HS-5 (cell line): ENCODE results near the gene MFSD11.
"Not testable (repeated sequence)": the region's sequence is repeated elsewhere in the genome, so short reads cannot be mapped to it uniquely, and the experiment has no call there.

Experiments
- DNase-seq: peaks from one replicate; pipeline ENCODE4 v3.0.0-alpha.2; 2012; ENCODE audit warnings: low read depth

The MFSD11 gene

GRCh38 chr17:76737676-76738467, at the start of gene MFSD11:
MFSD11 (plus strand) TSS chr17:76738119; CDS start chr17:76738353, 234 bp downstream.
- DNase-seq, result peak; percentile 76

- DNase-seq, result no peak
These were observed 49.7 kb upstream of the MFSD11 start for GRCh38 chr17:76688165-76688622.

- DNase-seq, result no peak
These were observed 48.1 kb upstream of the MFSD11 start for GRCh38 chr17:76689859-76690258.

GRCh38 chr17:76690596-76691280, 47.2 kb upstream of the MFSD11 start:
- DNase-seq, result no peak

GRCh38 chr17:76691379-76692191, 46.3 kb upstream of the MFSD11 start:
- DNase-seq, result no peak

- no peak for DNase-seq
These were observed 42.7 kb upstream of the MFSD11 start for GRCh38 chr17:76695059-76695831.

- DNase-seq, result no peak
These were observed 40.9 kb upstream of the MFSD11 start for GRCh38 chr17:76696763-76697701.

GRCh38 chr17:76697702-76698465, 40.0 kb upstream of the MFSD11 start:
- DNase-seq, result no peak

- DNase-seq, result not testable (repeated sequence)
These were observed 39.4 kb upstream of the MFSD11 start for GRCh38 chr17:76698466-76698977.

GRCh38 chr17:76700270-76700616, 37.7 kb upstream of the MFSD11 start:
- no peak for DNase-seq

- DNase-seq, result no peak
These were observed 37.1 kb upstream of the MFSD11 start for GRCh38 chr17:76700617-76701470.

GRCh38 chr17:76701471-76701967, 36.4 kb upstream of the MFSD11 start:
- DNase-seq, result no peak

- no peak for DNase-seq
These were observed 35.8 kb upstream of the MFSD11 start for GRCh38 chr17:76702076-76702475.

- DNase-seq, result no peak
These were observed 34.8 kb upstream of the MFSD11 start for GRCh38 chr17:76702941-76703637.

GRCh38 chr17:76704805-76705204, 33.1 kb upstream of the MFSD11 start:
- DNase-seq, result no peak

- DNase-seq, result no peak
These were observed 31.1 kb upstream of the MFSD11 start for GRCh38 chr17:76706817-76707216.

- no peak for DNase-seq
These were observed 29.7 kb upstream of the MFSD11 start for GRCh38 chr17:76707985-76708807.
